Activated CD4-positive, alpha-beta T cell treated with anti-CD3 and anti-CD28 coated beads for 1 hour (primary cell): ENCODE results near the gene WDR73.
"Not testable (repeated sequence)": the region's sequence is repeated elsewhere in the genome, so short reads cannot be mapped to it uniquely, and the experiment has no call there.

Source experiments
- DNase-seq: peaks from one replicate; pipeline ENCODE4 v3.0.0-alpha.2; 2020

WDR73 gene

GRCh38 chr15:84653910-84654688 is at the start of gene WDR73:
Gene WDR73, minus strand, starts transcription at chr15:84654283. Its CDS starts 9 bp downstream, at chr15:84654274.
- peak; percentile 95 for DNase-seq

- no peak for DNase-seq
Observed at GRCh38 chr15:84703808-84704207, 49.7 kb upstream of the WDR73 start.

- no peak for DNase-seq
Observed at GRCh38 chr15:84702961-84703482, 48.9 kb upstream of the WDR73 start.

GRCh38 chr15:84699538-84700191 is 45.6 kb upstream of the WDR73 start:
- no peak for DNase-seq

- no peak for DNase-seq
Observed at GRCh38 chr15:84697236-84697990, 43.3 kb upstream of the WDR73 start.

GRCh38 chr15:84696757-84697156 is 42.7 kb upstream of the WDR73 start:
- no peak for DNase-seq

- DNase-seq = no peak
Observed at GRCh38 chr15:84690342-84690741, 36.3 kb upstream of the WDR73 start.

GRCh38 chr15:84689858-84690257 is 35.8 kb upstream of the WDR73 start:
- DNase-seq = no peak

GRCh38 chr15:84686446-84686845 is 32.4 kb upstream of the WDR73 start:
- not testable (repeated sequence) for DNase-seq

GRCh38 chr15:84685304-84685703 is 31.2 kb upstream of the WDR73 start:
- no peak for DNase-seq

GRCh38 chr15:84684092-84684491 is 30.0 kb upstream of the WDR73 start:
- DNase-seq = no peak

- DNase-seq = no peak
Observed at GRCh38 chr15:84681831-84682230, 27.7 kb upstream of the WDR73 start.

GRCh38 chr15:84671211-84671610 is 17.1 kb upstream of the WDR73 start:
- DNase-seq = no peak

- no peak for DNase-seq
Observed at GRCh38 chr15:84669726-84670125, 15.6 kb upstream of the WDR73 start.

- no peak for DNase-seq
Observed at GRCh38 chr15:84668221-84668982, 14.3 kb upstream of the WDR73 start.

GRCh38 chr15:84666373-84666772 is 12.3 kb upstream of the WDR73 start:
- DNase-seq = no peak

GRCh38 chr15:84661001-84661400 is 6.9 kb upstream of the WDR73 start:
- no peak for DNase-seq

- no peak for DNase-seq
Observed at GRCh38 chr15:84659904-84660781, 6.1 kb upstream of the WDR73 start.

- DNase-seq = no peak
Observed at GRCh38 chr15:84658788-84659411, 4.8 kb upstream of the WDR73 start.

- DNase-seq = peak; percentile 74
Observed at GRCh38 chr15:84658080-84658787, 4.2 kb upstream of the WDR73 start, which contains the start of gene NMB. Gene NMB, minus strand, starts transcription at chr15:84658199. Its CDS starts 47 bp downstream, at chr15:84658152.
